Measurements from ENCODE around the gene PNPLA1. TPM values are rescaled to one million over a fixed set of nuclear protein-coding genes. Genes with fewer than 3 reads are reported as not detected.

The PNPLA1 gene
- total RNA-seq, 1 donor from 2014 or later: not detected

- Mint-ChIP-seq H3K4me3 (ENCODE audit: unreplicated experiment) (no peak overlapping the region), H3K9me3 (ENCODE audit: unreplicated experiment) (peaks cover 5% of the 10 kb centered on the region), H3K4me1 (ENCODE audit: low read depth, unreplicated experiment) (peaks cover 8% of the 10 kb centered on the region), H3K27me3 (ENCODE audit: unreplicated experiment) (peaks cover 7% of the 10 kb centered on the region), H3K27ac (ENCODE audit: unreplicated experiment) (no peak overlapping the region), H3K36me3 (ENCODE audit: unreplicated experiment) (no peaks in the 10 kb centered on the region)
- TF ChIP-seq, protein P1, sequence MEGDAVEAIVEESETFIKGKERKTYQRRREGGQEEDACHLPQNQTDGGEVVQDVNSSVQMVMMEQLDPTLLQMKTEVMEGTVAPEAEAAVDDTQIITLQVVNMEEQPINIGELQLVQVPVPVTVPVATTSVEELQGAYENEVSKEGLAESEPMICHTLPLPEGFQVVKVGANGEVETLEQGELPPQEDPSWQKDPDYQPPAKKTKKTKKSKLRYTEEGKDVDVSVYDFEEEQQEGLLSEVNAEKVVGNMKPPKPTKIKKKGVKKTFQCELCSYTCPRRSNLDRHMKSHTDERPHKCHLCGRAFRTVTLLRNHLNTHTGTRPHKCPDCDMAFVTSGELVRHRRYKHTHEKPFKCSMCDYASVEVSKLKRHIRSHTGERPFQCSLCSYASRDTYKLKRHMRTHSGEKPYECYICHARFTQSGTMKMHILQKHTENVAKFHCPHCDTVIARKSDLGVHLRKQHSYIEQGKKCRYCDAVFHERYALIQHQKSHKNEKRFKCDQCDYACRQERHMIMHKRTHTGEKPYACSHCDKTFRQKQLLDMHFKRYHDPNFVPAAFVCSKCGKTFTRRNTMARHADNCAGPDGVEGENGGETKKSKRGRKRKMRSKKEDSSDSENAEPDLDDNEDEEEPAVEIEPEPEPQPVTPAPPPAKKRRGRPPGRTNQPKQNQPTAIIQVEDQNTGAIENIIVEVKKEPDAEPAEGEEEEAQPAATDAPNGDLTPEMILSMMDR (IDR thresholded peaks at IDR 0.05; ENCODE audit: partially characterized antibody, unreplicated experiment): no peak
- DNase-seq: no peak
Observed at GRCh38 chr6:36305885-36306284, 36.0 kb downstream of the PNPLA1 start.

DNA sequence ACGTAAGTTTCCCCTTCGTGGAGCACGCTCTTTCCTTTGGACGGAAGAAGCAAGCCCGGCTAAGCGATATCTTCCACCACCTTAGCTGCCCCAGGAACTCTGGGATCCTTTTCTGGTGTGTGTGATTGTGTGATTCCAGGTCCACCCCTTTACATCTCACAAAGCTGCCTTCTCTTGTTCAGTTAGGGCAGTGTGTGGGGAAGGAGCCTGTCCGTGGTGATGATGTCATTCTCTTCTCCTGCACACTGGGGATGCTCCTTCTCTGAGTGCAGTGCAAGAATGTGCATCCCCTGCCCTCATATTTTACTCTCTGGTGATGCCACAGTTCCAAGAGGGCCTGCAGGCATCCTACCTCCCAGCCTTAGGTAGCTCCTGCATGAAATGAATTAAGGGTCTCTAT is 36.5 kb downstream of the PNPLA1 start:
- TF ChIP-seq, protein P1 (IDR thresholded peaks at IDR 0.05; ENCODE audit: partially characterized antibody, unreplicated experiment): no peak
- Mint-ChIP-seq H3K4me3 (ENCODE audit: unreplicated experiment) (no peak overlapping the region), H3K4me1 (ENCODE audit: low read depth, unreplicated experiment) (peaks cover 8% of the 10 kb centered on the region), H3K36me3 (ENCODE audit: unreplicated experiment) (no peaks in the 10 kb centered on the region), H3K9me3 (ENCODE audit: unreplicated experiment) (peaks cover 5% of the 10 kb centered on the region), H3K27ac (ENCODE audit: unreplicated experiment) (no peak overlapping the region), H3K27me3 (ENCODE audit: unreplicated experiment) (peaks cover 7% of the 10 kb centered on the region)
- DNase-seq: no peak

- DNase-seq: no peak
- Mint-ChIP-seq H3K9me3 (ENCODE audit: unreplicated experiment) (peaks cover 2% of the 10 kb centered on the region), H3K4me1 (ENCODE audit: low read depth, unreplicated experiment) (peaks cover 8% of the 10 kb centered on the region), H3K27me3 (ENCODE audit: unreplicated experiment) (peaks cover 9% of the 10 kb centered on the region), H3K36me3 (ENCODE audit: unreplicated experiment) (no peaks in the 10 kb centered on the region), H3K4me3 (ENCODE audit: unreplicated experiment) (no peak overlapping the region), H3K27ac (ENCODE audit: unreplicated experiment) (no peak overlapping the region)
- TF ChIP-seq, protein P1 (IDR thresholded peaks at IDR 0.05; ENCODE audit: partially characterized antibody, unreplicated experiment): no peak
Observed at GRCh38 chr6:36308514-36308913, 38.7 kb downstream of the PNPLA1 start.

GRCh38 chr6:36309203-36309602 is 39.3 kb downstream of the PNPLA1 start:
- H3K27me3 Mint-ChIP-seq (ENCODE audit: unreplicated experiment): peaks cover 9% of the 10 kb centered on the region
- peaks cover 2% of the 10 kb centered on the region for H3K9me3 Mint-ChIP-seq (ENCODE audit: unreplicated experiment)
- H3K4me1 Mint-ChIP-seq (ENCODE audit: low read depth, unreplicated experiment): peaks cover 10% of the 10 kb centered on the region
- no peak for DNase-seq
- no peak overlapping the region for H3K27ac Mint-ChIP-seq (ENCODE audit: unreplicated experiment)
- H3K4me3 Mint-ChIP-seq (ENCODE audit: unreplicated experiment): no peak overlapping the region
- TF ChIP-seq, protein P1 (IDR thresholded peaks at IDR 0.05; ENCODE audit: partially characterized antibody, unreplicated experiment): no peak
- no peaks in the 10 kb centered on the region for H3K36me3 Mint-ChIP-seq (ENCODE audit: unreplicated experiment)

- peaks cover 12% of the 10 kb centered on the region for H3K4me1 Mint-ChIP-seq (ENCODE audit: low read depth, unreplicated experiment)
Observed at GRCh38 chr6:36309900-36310299, 40.0 kb downstream of the PNPLA1 start.

More at GRCh38 chr6:36309900-36310299, 40.0 kb downstream of the PNPLA1 start:
- TF ChIP-seq, protein P1 (IDR thresholded peaks at IDR 0.05; ENCODE audit: partially characterized antibody, unreplicated experiment): no peak
- Mint-ChIP-seq H3K9me3 (ENCODE audit: unreplicated experiment) (peaks cover 2% of the 10 kb centered on the region), H3K36me3 (ENCODE audit: unreplicated experiment) (no peaks in the 10 kb centered on the region), H3K27me3 (ENCODE audit: unreplicated experiment) (peaks cover 9% of the 10 kb centered on the region), H3K27ac (ENCODE audit: unreplicated experiment) (no peak overlapping the region), H3K4me3 (ENCODE audit: unreplicated experiment) (no peak overlapping the region)
- no peak for DNase-seq
